Measurements from ENCODE around the gene MYLK3.

The MYLK3 gene

DNA sequence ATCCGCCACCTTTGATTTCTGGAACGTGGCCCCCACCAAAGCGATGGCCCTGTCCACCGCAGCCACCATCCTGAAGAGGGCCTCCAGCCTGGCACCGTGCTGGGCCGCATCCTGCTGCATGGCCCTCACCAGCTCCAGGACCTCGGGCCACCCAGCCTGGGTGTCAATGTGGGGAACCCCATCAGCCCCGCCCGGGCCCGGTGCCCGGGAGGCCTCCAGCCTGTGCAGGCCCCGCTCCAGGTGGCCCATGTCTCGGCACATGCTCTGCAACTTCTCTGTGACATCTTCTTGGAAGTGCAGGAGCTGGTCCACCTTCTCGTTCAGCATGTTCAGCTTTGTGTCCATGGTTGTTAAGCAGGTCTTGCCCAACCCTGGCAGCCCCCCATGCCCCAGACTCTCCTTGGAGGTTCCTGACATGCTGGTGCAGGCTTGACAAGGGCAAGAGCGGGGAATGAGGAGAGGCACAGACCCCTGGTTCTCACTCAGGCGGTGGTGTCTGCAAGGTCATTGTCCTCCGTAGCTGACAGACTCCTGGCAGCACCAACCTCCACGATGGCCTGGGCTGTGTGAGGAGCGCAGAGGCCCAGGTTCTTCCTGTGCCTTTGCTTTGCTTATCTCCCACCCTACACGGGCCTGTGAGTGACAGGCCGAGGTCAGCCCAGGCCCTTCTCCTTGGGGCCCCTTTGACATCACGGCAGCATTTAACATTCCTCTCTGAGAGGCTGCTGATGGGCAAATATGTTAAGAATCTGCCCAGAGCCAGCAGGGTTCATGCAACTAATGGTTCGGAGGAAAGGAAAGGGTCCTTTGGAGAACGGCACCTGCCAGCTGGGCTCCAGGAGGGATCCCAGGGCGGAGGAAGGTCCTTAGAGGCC is at the start of gene MYLK3:
Gene MYLK3, minus strand, starts transcription at position 568 of the 875 bp plus-strand sequence. Its CDS starts 151 bp downstream, at position 417.
- TF ChIP-seq, protein P1, sequence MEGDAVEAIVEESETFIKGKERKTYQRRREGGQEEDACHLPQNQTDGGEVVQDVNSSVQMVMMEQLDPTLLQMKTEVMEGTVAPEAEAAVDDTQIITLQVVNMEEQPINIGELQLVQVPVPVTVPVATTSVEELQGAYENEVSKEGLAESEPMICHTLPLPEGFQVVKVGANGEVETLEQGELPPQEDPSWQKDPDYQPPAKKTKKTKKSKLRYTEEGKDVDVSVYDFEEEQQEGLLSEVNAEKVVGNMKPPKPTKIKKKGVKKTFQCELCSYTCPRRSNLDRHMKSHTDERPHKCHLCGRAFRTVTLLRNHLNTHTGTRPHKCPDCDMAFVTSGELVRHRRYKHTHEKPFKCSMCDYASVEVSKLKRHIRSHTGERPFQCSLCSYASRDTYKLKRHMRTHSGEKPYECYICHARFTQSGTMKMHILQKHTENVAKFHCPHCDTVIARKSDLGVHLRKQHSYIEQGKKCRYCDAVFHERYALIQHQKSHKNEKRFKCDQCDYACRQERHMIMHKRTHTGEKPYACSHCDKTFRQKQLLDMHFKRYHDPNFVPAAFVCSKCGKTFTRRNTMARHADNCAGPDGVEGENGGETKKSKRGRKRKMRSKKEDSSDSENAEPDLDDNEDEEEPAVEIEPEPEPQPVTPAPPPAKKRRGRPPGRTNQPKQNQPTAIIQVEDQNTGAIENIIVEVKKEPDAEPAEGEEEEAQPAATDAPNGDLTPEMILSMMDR (IDR thresholded peaks at IDR 0.05) = no peak
- DNase-seq = no peak
- Mint-ChIP-seq H3K4me1 (peaks cover 20% of the 10 kb centered on the region), H3K27me3 (ENCODE audit: low read depth, poor library complexity) (peaks cover 29% of the 10 kb centered on the region), H3K36me3 (ENCODE audit: low read depth) (no peaks in the 10 kb centered on the region), H3K4me3 (no peak within 1 kb of the TSS), H3K9me3 (no peaks in the 10 kb centered on the region), H3K27ac (no peak within 1 kb of the TSS)

GRCh38 chr16:46797501-46797900 is 49.4 kb upstream of the MYLK3 start:
- H3K4me3 Mint-ChIP-seq = no peak overlapping the region
- peaks cover 47% of the 10 kb centered on the region for H3K9me3 Mint-ChIP-seq
- H3K27me3 Mint-ChIP-seq (ENCODE audit: low read depth, poor library complexity) = no peaks in the 10 kb centered on the region
- peaks cover 69% of the 10 kb centered on the region for H3K36me3 Mint-ChIP-seq (ENCODE audit: low read depth)
- TF ChIP-seq, protein P1 (IDR thresholded peaks at IDR 0.05) = no peak
- no peak for DNase-seq
- no peaks in the 10 kb centered on the region for H3K4me1 Mint-ChIP-seq
- no peak overlapping the region for H3K27ac Mint-ChIP-seq

DNA sequence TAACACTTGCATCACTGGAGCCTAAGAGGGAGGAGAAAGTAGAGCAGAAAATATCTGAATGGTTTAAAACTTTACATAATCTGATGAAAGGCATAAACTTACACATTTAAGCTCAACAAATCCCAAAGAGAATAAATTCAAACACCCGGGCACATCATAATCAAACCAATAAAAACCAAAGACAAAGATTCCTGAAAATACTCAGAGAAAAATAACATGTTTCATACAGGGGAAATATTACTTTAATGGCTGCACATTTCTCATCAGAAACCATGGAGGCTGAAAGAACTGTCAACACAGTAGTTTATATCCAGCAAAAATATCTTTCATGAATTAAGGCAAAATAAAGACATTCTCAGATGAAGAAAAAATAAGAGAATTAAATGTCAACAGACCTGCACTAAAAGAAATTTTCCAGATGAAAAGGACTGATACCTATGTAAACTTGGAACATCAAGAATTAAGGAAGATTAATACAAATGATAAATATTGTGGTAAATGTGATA is 48.7 kb upstream of the MYLK3 start:
- peaks cover 72% of the 10 kb centered on the region for H3K36me3 Mint-ChIP-seq (ENCODE audit: low read depth)
- no peak for DNase-seq
- H3K4me3 Mint-ChIP-seq = no peak overlapping the region
- H3K9me3 Mint-ChIP-seq = peaks cover 53% of the 10 kb centered on the region
- no peaks in the 10 kb centered on the region for H3K4me1 Mint-ChIP-seq
- TF ChIP-seq, protein P1 (IDR thresholded peaks at IDR 0.05) = no peak
- H3K27ac Mint-ChIP-seq = no peak overlapping the region
- H3K27me3 Mint-ChIP-seq (ENCODE audit: low read depth, poor library complexity) = peaks cover 1% of the 10 kb centered on the region

- H3K4me1 Mint-ChIP-seq = peaks cover 8% of the 10 kb centered on the region
- H3K9me3 Mint-ChIP-seq = peaks cover 69% of the 10 kb centered on the region
- peaks cover 4% of the 10 kb centered on the region for H3K27me3 Mint-ChIP-seq (ENCODE audit: low read depth, poor library complexity)
- DNase-seq = no peak
- H3K27ac Mint-ChIP-seq = no peak overlapping the region
- peaks cover 72% of the 10 kb centered on the region for H3K36me3 Mint-ChIP-seq (ENCODE audit: low read depth)
- TF ChIP-seq, protein P1 (IDR thresholded peaks at IDR 0.05) = no peak
- no peak overlapping the region for H3K4me3 Mint-ChIP-seq
Observed at GRCh38 chr16:46793841-46794240, 45.7 kb upstream of the MYLK3 start.

GRCh38 chr16:46790599-46791270 is 42.6 kb upstream of the MYLK3 start:
- Mint-ChIP-seq H3K27me3 (ENCODE audit: low read depth, poor library complexity) (peaks cover 8% of the 10 kb centered on the region), H3K27ac (no peak overlapping the region), H3K4me3 (peak overlapping the region; percentile 83), H3K36me3 (ENCODE audit: low read depth) (peaks cover 56% of the 10 kb centered on the region), H3K4me1 (peaks cover 8% of the 10 kb centered on the region), H3K9me3 (peaks cover 71% of the 10 kb centered on the region)
- no peak for DNase-seq
- TF ChIP-seq, protein P1 (IDR thresholded peaks at IDR 0.05) = no peak

Measured in nephron progenitor cell (in vitro differentiated cells).